NCI-H1105 (cell line): ENCODE results near the gene DAPK2.

Experiments used
- DNase-seq: peaks from one replicate; lab custom pipeline; 2025; lab: John Stamatoyannopoulos, UW

The DAPK2 gene

DNA sequence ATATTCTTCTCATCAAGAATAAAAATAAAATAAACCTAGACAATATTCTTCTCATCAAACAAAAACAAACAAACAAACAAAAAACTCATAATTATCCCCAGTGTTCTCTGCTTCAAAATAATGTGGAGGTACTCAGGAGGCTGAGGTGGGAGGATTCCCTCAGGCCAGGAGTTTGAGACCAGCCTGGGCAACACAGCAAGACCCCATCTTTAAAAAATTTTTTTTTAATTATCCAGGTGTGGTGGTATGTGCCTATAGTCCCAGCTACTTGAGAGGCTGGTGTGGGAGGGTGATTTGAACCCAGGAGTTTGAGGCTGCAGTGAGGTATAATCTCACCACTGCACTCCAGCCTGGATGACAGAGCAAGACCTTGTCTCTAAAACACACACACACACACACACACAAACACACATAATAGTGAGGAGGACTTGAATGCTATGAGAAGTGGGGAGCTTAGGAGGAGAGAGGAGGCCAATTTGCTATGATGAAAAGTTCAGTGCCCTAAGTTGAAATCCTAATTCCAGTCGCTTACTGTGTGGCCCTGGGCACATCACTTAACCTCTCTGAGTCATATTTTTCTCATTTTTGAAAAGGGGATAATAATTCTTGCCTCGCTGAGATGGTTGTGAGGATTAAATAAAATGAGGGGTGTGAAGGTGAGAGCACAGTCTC is 176.8 kb downstream of the DAPK2 start:
- no peak for DNase-seq

DNA sequence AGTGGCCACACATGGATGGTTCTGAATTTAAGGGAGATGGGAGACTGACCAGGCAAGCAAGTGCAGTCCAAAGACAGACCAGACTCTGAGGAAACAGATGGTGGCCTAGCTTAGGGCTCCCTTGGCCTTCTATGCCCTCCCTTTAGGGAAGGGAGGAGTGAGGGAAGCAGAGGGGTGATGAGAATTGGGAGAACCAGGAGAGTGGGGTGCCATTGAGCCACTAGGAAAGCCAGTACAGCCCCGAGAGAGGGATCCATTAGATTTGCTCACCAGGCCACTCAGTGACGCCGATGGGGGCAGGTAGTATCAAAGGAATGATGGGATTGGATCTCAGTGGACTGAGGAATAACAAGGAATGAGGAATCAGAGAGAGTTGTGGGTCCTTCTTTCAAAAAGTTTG is 182.1 kb downstream of the DAPK2 start:
- DNase-seq, result no peak

DNA sequence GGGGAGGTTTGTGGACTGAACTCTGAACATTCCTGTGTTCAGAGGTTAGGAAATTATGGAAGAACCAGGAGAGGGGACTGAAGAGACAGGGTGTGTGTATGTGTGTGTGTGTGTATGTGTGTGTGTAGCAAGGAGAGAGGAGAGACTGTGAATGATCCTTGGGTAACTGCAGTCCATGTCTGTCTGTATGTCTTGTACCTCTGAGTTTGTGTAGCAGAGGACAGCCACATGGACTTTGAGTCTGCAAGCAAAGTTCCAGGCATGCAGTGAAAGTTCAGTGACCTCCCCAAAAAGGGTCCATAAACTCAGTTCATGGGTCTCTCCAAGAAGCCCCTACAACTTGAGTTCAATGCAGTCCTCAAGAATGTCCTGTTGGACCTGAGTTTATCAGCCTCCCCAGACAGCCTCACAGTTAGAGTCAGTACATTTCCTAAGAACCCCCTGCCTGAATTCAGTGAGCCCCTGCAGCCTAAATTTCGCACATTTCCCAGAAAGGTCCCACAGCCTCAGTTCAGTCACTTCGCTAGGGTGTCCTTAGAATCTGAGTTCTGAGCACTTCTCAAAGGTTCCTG is 184.3 kb downstream of the DAPK2 start:
- DNase-seq, result no peak

- no peak for DNase-seq
Measured at GRCh38 chr15:63860555-63860954, 185.7 kb downstream of the DAPK2 start.

DNA sequence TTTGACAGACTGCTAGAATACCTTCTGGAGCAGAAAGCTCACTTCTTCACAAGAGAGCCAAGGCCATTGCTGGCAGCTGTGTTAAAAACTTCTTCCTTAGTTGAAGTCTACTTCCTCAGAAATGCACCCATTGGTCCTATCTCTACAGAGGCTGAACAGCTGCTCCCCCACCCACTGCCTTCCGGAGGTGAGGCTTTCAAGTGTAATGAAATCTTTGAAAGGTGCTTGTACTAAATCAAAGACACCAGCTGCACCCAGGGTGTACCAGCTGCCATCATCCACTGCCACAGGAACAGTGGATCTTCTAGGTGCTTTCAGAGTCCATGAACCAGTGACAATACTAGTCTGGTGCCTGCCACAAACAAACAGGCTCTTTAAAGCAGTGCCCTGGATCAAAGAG is 186.1 kb downstream of the DAPK2 start:
- no peak for DNase-seq

GRCh38 chr15:63858881-63859280 is 187.4 kb downstream of the DAPK2 start:
- no peak for DNase-seq

GRCh38 chr15:63858448-63858847 is 187.8 kb downstream of the DAPK2 start:
- no peak for DNase-seq

- no peak for DNase-seq
Measured at GRCh38 chr15:63857461-63857856, 188.8 kb downstream of the DAPK2 start.
